K562 (cell line): ENCODE measurements around the gene SEBOX. TPM values are rescaled to one million over a fixed set of nuclear protein-coding genes. Genes with fewer than 3 reads are reported as not detected.

Experiments used
- BRCA1 ChIP-seq, 2 experiments: fragments of 450-650 bp in 1 of 2; sonication (generic) in 1 of 2; formaldehyde crosslinking in 1 of 2; IDR thresholded peaks; 2 replicates each; pipeline versions ENCODE4 v1.5.0 to v1.6.1; 2017 to 2020; ENCODE audit warnings: mild to moderate bottlenecking in 1 of 2, missing genetic modification reagents in 1 of 2
- FOXA3 ChIP-seq, 2 experiments: fragments of 450-650 bp in 1 of 2; sonication (generic) in 1 of 2; formaldehyde crosslinking; IDR thresholded peaks in 1 of 2; conservative IDR thresholded peaks in 1 of 2; 2 replicates each; pipeline versions ENCODE4 v1.4.0 to v1.8.0; 2020 to 2022; ENCODE audit warnings: mild to moderate bottlenecking in 2 of 2, missing genetic modification reagents in 1 of 2
- FOXK2 ChIP-seq, 2 experiments: fragments of 450-650 bp; IDR thresholded peaks in 1 of 2; conservative IDR thresholded peaks in 1 of 2; 2 replicates each; pipeline ENCODE4 v1.6.1; 2016; ENCODE audit warnings: low read depth in 2 of 2, mild to moderate bottlenecking in 1 of 2
- HCFC1 ChIP-seq: IDR thresholded peaks from 2 replicates; pipeline ENCODE4 v1.6.1; 2012; ENCODE audit warnings: low read depth, low read length, improper control_type of control experiment
- HMGN3 ChIP-seq: IDR thresholded peaks from 2 replicates; pipeline ENCODE4 v1.6.1; 2011; ENCODE audit warnings: borderline replicate concordance, low read depth, mild to moderate bottlenecking, mixed read lengths, low read length; ENCODE audit not compliant: insufficient read length; ENCODE audit errors: extremely low read depth
- HNRNPK ChIP-seq: fragments of 200-400 bp; formaldehyde crosslinking; IDR thresholded peaks from one replicate; pipeline ENCODE4 v1.6.1; 2018; ENCODE audit warnings: mild to moderate bottlenecking, low read depth, low read length; ENCODE audit not compliant: poor library complexity, severe bottlenecking
- KLF1 ChIP-seq: fragments of 450-650 bp; IDR thresholded peaks from 2 replicates; pipeline ENCODE4 v1.6.1; 2016; ENCODE audit warnings: missing genetic modification characterization, missing compliant biosample characterization
- MAFG ChIP-seq: fragments of 450-650 bp; conservative IDR thresholded peaks from 2 replicates; pipeline ENCODE4 v1.6.1; 2016; ENCODE audit warnings: missing genetic modification characterization, missing compliant biosample characterization
- MLLT1 ChIP-seq, 2 experiments: fragments of 450-650 bp; IDR thresholded peaks; 2 replicates each; pipeline ENCODE4 v1.6.1; 2016
- NBN ChIP-seq: fragments of 450-650 bp; IDR thresholded peaks from 2 replicates; pipeline ENCODE4 v1.6.1; 2016; ENCODE audit warnings: low read depth, mild to moderate bottlenecking
- NCOA6 ChIP-seq: fragments of 450-650 bp; IDR thresholded peaks from 2 replicates; pipeline ENCODE4 v1.6.1; 2017; ENCODE audit warnings: mild to moderate bottlenecking
- PHB ChIP-seq: fragments of 250-450 bp; sonication (Bioruptor Pico); IDR thresholded peaks from 2 replicates; pipeline ENCODE4 v1.5.0; 2021
- PPARD ChIP-seq: fragments of 250-450 bp; sonication (Bioruptor Pico); IDR thresholded peaks from 2 replicates; pipeline ENCODE4 v1.8.0; 2022; ENCODE audit warnings: inconsistent platforms, mild to moderate bottlenecking, moderate library complexity
- SIRT6 ChIP-seq: IDR thresholded peaks from one replicate; pipeline ENCODE4 v1.6.1; 2012; ENCODE audit warnings: low read depth, mild to moderate bottlenecking, control low read depth, inconsistent platforms, low read length, moderate library complexity
- SMAD2 ChIP-seq: fragments of 150-350 bp; IDR thresholded peaks from 2 replicates; pipeline ENCODE4 v1.6.1; 2014; ENCODE audit warnings: low read depth, mild to moderate bottlenecking, low read length
- THRB ChIP-seq: fragments of 450-650 bp; formaldehyde crosslinking; conservative IDR thresholded peaks from 2 replicates; pipeline ENCODE4 v1.4.0; 2022; ENCODE audit warnings: mild to moderate bottlenecking, missing genetic modification characterization
- TOE1 ChIP-seq, 2 experiments: fragments of 450-650 bp in 1 of 2; sonication (generic) in 1 of 2; formaldehyde crosslinking in 1 of 2; IDR thresholded peaks; 2 replicates each; pipeline versions ENCODE4 v1.7.1 to v1.8.0; 2016 to 2022; ENCODE audit warnings: borderline replicate concordance in 2 of 2, mild to moderate bottlenecking in 2 of 2, antibody characterized with exemption in 1 of 2, inconsistent platforms in 1 of 2, low read depth in 1 of 2, missing genetic modification reagents in 1 of 2, moderate library complexity in 1 of 2
- YBX1 ChIP-seq: fragments of 450-650 bp; IDR thresholded peaks from 2 replicates; pipeline ENCODE4 v1.7.1; 2016; ENCODE audit warnings: mild to moderate bottlenecking
- ZBTB1 ChIP-seq: sonication (generic); formaldehyde crosslinking; IDR thresholded peaks from 2 replicates; pipeline ENCODE4 v1.8.1; 2023; ENCODE audit warnings: missing genetic modification reagents, low read depth, mild to moderate bottlenecking, borderline replicate concordance
- ZBTB8A ChIP-seq: fragments of 450-650 bp; IDR thresholded peaks from 2 replicates; pipeline ENCODE4 v1.6.1; 2018; ENCODE audit warnings: mild to moderate bottlenecking, moderate library complexity; ENCODE audit not compliant: partially characterized antibody
- ZNF12 ChIP-seq: sonication (generic); formaldehyde crosslinking; IDR thresholded peaks from 2 replicates; pipeline ENCODE4 v1.4.0; 2020; ENCODE audit warnings: mild to moderate bottlenecking, missing genetic modification reagents
- ZNF184 ChIP-seq: sonication (generic); formaldehyde crosslinking; IDR thresholded peaks from 2 replicates; pipeline ENCODE4 v1.5.0; 2020; ENCODE audit warnings: missing genetic modification reagents
- ZNF436 ChIP-seq: fragments of 250-450, 450-650 bp; sonication (Bioruptor Pico); formaldehyde crosslinking; IDR thresholded peaks from 2 replicates; pipeline ENCODE4 v1.7.0; 2020; ENCODE audit warnings: mild to moderate bottlenecking
- ZNF507 ChIP-seq: conservative IDR thresholded peaks from 2 replicates; pipeline ENCODE4 v1.6.1; 2017; ENCODE audit warnings: missing genetic modification characterization, missing compliant biosample characterization
- ZNF57 ChIP-seq: fragments of 450-650 bp; formaldehyde crosslinking; IDR thresholded peaks from 2 replicates; pipeline ENCODE4 v1.4.0; 2020; ENCODE audit warnings: mild to moderate bottlenecking, moderate library complexity
- ZNF586 ChIP-seq: fragments of 450-650 bp; formaldehyde crosslinking; conservative IDR thresholded peaks from 2 replicates; pipeline ENCODE4 v1.4.0; 2020; ENCODE audit warnings: mild to moderate bottlenecking, moderate library complexity
- ZNF764 ChIP-seq: fragments of 250-450 bp; sonication (Bioruptor Pico); IDR thresholded peaks from 2 replicates; pipeline ENCODE4 v1.4.0; 2020; ENCODE audit warnings: low read depth, mild to moderate bottlenecking, moderate library complexity
- polyA plus RNA-seq, 8 experiments: library from polyadenylated mRNA; depleted of rRNA in 4 of 8; stranded (reverse) in 5 of 8; unstranded in 3 of 8; fragments of >200 nt; fragmentation: Nextera tagmentation in 2 of 8; fragmentation: Illumina TruSeq in 1 of 8; extraction: Ambion mirVana in 2 of 8; extraction: Trizol in 1 of 8; gene quantifications; 2 replicates each; pipeline versions ENCODE4 v1.2.1 to v1.2.3, GENCODE V29; 2011 to 2014; ENCODE audit warnings: inconsistent platforms in 1 of 8, missing spikeins in 1 of 8
- total RNA-seq, 7 experiments: library from RNA; depleted of rRNA in 6 of 7; stranded (reverse); fragments of >200 nt in 6 of 7; fragmentation: Illumina TruSeq in 2 of 7; extraction: Trizol in 2 of 7; gene quantifications; 2 replicates each; pipeline versions ENCODE4 v1.2.1 to v1.2.3, GENCODE V29; 2011 to 2021; ENCODE audit warnings: low replicate concordance in 1 of 7

Gene SEBOX
- total and polyA plus RNA-seq, 9 of the 15 experiments (the other 6 are each of a cell fraction or from before 2014, with no cell fraction given): not detected

- TF ChIP-seq BRCA1 (IDR thresholded peaks at IDR 0.05) (no peak), BRCA1 (CRISPR knock-in tag; IDR thresholded peaks at IDR 0.05) (no peak), YBX1 (no peak), HNRNPK (no peak), ZNF764 (no peak), KLF1 (no peak), ZBTB1 (CRISPR knock-in tag) (no peak), FOXA3 (CRISPR knock-in tag; conservative IDR thresholded peaks at IDR 0.05 in 1 of 2, IDR thresholded peaks at IDR 0.05 in 1 of 2) (no peak), SMAD2 (no peak), SIRT6 (no peak), PPARD (CRISPR knock-in tag) (no peak), MAFG (tag) (no peak), NCOA6 (no peak), ZNF57 (CRISPR knock-in tag) (no peak), MLLT1 (IDR thresholded peaks at IDR 0.05) (0 out of 4 replicates have a peak, but pooled peaks have one; percentile 9 to 31), HMGN3 (no peak), NBN (peak; percentile 10; the same call in 1 of the 2 replicates), ZBTB8A (no peak), ZNF12 (CRISPR knock-in tag) (0 out of 2 replicates have a peak, but pooled peaks have one; percentile 13), ZNF507 (no peak), FOXK2 (conservative IDR thresholded peaks at IDR 0.05 in 1 of 2, IDR thresholded peaks at IDR 0.05 in 1 of 2; ENCODE audit: low read depth in 2 of 2) (peak in 1 of 2 experiments; percentile 63; a peak in 2 of 4 replicates), ZNF184 (CRISPR knock-in tag) (no peak), HCFC1 (no peak), ZNF586 (CRISPR knock-in tag) (no peak), TOE1 (IDR thresholded peaks at IDR 0.05; ENCODE audit: borderline replicate concordance) (no peak), TOE1 (CRISPR knock-in tag; IDR thresholded peaks at IDR 0.05; ENCODE audit: borderline replicate concordance, low read depth) (no peak), THRB (CRISPR knock-in tag) (no peak), ZNF436 (CRISPR knock-in tag) (no peak), PHB (CRISPR knock-in tag) (no peak)
These were observed 46.0 kb downstream of the SEBOX start, which contains the start of gene TMEM97 (continued) for GRCh38 chr17:28318759-28319597.
